GM23338 (cell line): Measurements from ENCODE around the gene AQP4. TPM values are rescaled to one million over a fixed set of nuclear protein-coding genes. Genes with fewer than 3 reads are reported as not detected.

Experiments used
- ATAC-seq: fragments of 200-7000 bp; cut with Tn5 transposase; 3 replicates; pipeline ENCODE4 v1.9.1; 2020
- DNase-seq: peaks from one replicate; pipeline ENCODE4 v3.0.0-alpha.2; 2015; ENCODE audit warnings: low spot score
- H2AFZ ChIP-seq: fragments of 200-600 bp; sonication (generic); 2 replicates; pipeline ENCODE4 v1.8.0; 2016; ENCODE audit warnings: antibody characterized with exemption, mild to moderate bottlenecking, moderate library complexity
- H3F3A ChIP-seq: fragments of 200-600 bp; sonication (generic); replicated peaks from 2 replicates; pipeline ENCODE4 v1.8.0; 2017; ENCODE audit warnings: antibody characterized with exemption, mixed run types, low read depth
- H3K27ac ChIP-seq: fragments of 200-600 bp; sonication (generic); 2 replicates; pipeline ENCODE4 v1.6.1; 2016; ENCODE audit warnings: low read depth
- H3K27me3 ChIP-seq: fragments of 200-600 bp; sonication (generic); 2 replicates; pipeline ENCODE4 v1.8.0; 2016; ENCODE audit warnings: mild to moderate bottlenecking, mixed run types, moderate library complexity; ENCODE audit not compliant: insufficient read depth
- H3K36me3 ChIP-seq: fragments of 200-600 bp; sonication (generic); 2 replicates; pipeline ENCODE4 v1.8.0; 2016; ENCODE audit warnings: mild to moderate bottlenecking; ENCODE audit not compliant: insufficient read depth
- H3K4me1 ChIP-seq: fragments of 200-600 bp; sonication (generic); 2 replicates; pipeline ENCODE4 v1.8.0; 2016; ENCODE audit warnings: mild to moderate bottlenecking, moderate library complexity; ENCODE audit not compliant: insufficient read depth
- H3K4me2 ChIP-seq: fragments of 200-600 bp; sonication (generic); 2 replicates; pipeline ENCODE4 v1.7.1; 2017; ENCODE audit warnings: mixed run types
- H3K4me3 ChIP-seq: fragments of 200-600 bp; sonication (generic); 2 replicates; pipeline ENCODE4 v1.6.1; 2016; ENCODE audit warnings: mixed run types
- H3K79me2 ChIP-seq: fragments of 200-600 bp; sonication (generic); replicated peaks from 2 replicates; pipeline ENCODE4 v1.8.0; 2017; ENCODE audit warnings: mild to moderate bottlenecking; ENCODE audit not compliant: insufficient read depth
- H3K9me2 ChIP-seq: fragments of 200-600 bp; sonication (generic); 2 replicates; pipeline ENCODE4 v1.8.0; 2017; ENCODE audit not compliant: insufficient read depth
- H4K20me1 ChIP-seq: fragments of 200-600 bp; sonication (generic); replicated peaks from 2 replicates; pipeline ENCODE4 v1.8.0; 2017; ENCODE audit warnings: mild to moderate bottlenecking; ENCODE audit not compliant: insufficient read depth
- H3K27ac Mint-ChIP-seq: 2 replicates; pipeline ENCODE4 v1.8.0; 2020; ENCODE audit warnings: inconsistent platforms, mild to moderate bottlenecking, moderate library complexity, mixed read lengths
- H3K27me3 Mint-ChIP-seq: 3 replicates; pipeline ENCODE4 v1.8.0; 2022; ENCODE audit warnings: low read depth, mild to moderate bottlenecking, moderate library complexity, mixed read lengths, inconsistent platforms; ENCODE audit not compliant: insufficient read depth, poor library complexity
- H3K36me3 Mint-ChIP-seq: 3 replicates; pipeline ENCODE4 v1.8.0; 2021; ENCODE audit warnings: low read depth, mild to moderate bottlenecking, inconsistent platforms, moderate library complexity, mixed read lengths
- H3K4me1 Mint-ChIP-seq: 3 replicates; pipeline ENCODE4 v1.8.0; 2020; ENCODE audit warnings: mild to moderate bottlenecking, inconsistent platforms, mixed read lengths
- H3K4me3 Mint-ChIP-seq: 3 replicates; pipeline ENCODE4 v1.8.0; 2021; ENCODE audit warnings: moderate library complexity, mild to moderate bottlenecking, inconsistent platforms, mixed read lengths
- H3K9me3 Mint-ChIP-seq: 3 replicates; pipeline ENCODE4 v1.8.0; 2020; ENCODE audit warnings: moderate library complexity, mild to moderate bottlenecking, inconsistent platforms, mixed read lengths
- CREB1 ChIP-seq: fragments of 250-450 bp; sonication (Bioruptor Pico); IDR thresholded peaks from 2 replicates; pipeline ENCODE4 v1.5.0; 2020; ENCODE audit warnings: low read depth, mild to moderate bottlenecking, moderate library complexity
- EZH2phosphoT487 ChIP-seq: fragments of 200-600 bp; sonication (generic); IDR thresholded peaks from one replicate; pipeline ENCODE4 v1.8.1; 2018; ENCODE audit warnings: antibody characterized with exemption; ENCODE audit not compliant: unreplicated experiment
- JUNB ChIP-seq: IDR thresholded peaks from one replicate; pipeline ENCODE4 v1.6.1; 2016; ENCODE audit warnings: antibody characterized with exemption; ENCODE audit not compliant: unreplicated experiment
- POLR2AphosphoS5 ChIP-seq: IDR thresholded peaks from 2 replicates; pipeline ENCODE4 v1.6.1; 2016; ENCODE audit warnings: antibody characterized with exemption, low read depth
- STAT1 ChIP-seq: IDR thresholded peaks from one replicate; pipeline ENCODE4 v1.6.1; 2016; ENCODE audit warnings: antibody characterized with exemption; ENCODE audit not compliant: unreplicated experiment
- ZNF331 ChIP-seq: fragments of 250-450 bp; sonication (Bioruptor Pico); IDR thresholded peaks from 2 replicates; pipeline ENCODE4 v1.5.0; 2020; ENCODE audit warnings: low read depth, mild to moderate bottlenecking, moderate library complexity
- polyA plus RNA-seq: library from polyadenylated mRNA; unstranded; fragments of >200 nt; fragmentation: Nextera tagmentation; extraction: Ambion mirVana; gene quantifications from 2 replicates; pipeline ENCODE4 v1.2.1, GENCODE V29; 2016
- total RNA-seq: library from RNA; depleted of rRNA; stranded (reverse); fragments of >200 nt; shearing (Covaris generic); gene quantifications from 2 replicates; pipeline ENCODE4 v1.2.3, GENCODE V29; 2014
- TF ChIP-seq, protein P1 (sequence below), 2 experiments: fragments of 200-600 bp in 1 of 2; sonication (generic) in 1 of 2; conservative IDR thresholded peaks; 2 replicates each; pipeline versions ENCODE4 v1.5.1 to v1.6.1; 2016 to 2017; ENCODE audit warnings: antibody characterized with exemption in 2 of 2, low read depth in 2 of 2, mild to moderate bottlenecking in 2 of 2, moderate library complexity in 1 of 2
- TF ChIP-seq, protein P2 (sequence below): fragments of 250-450 bp; sonication (Bioruptor Pico); IDR thresholded peaks from 2 replicates; pipeline ENCODE4 v1.5.0; 2020; ENCODE audit warnings: mild to moderate bottlenecking, moderate library complexity

The AQP4 gene
- total and polyA plus RNA-seq, 2 experiments from 2014 or later, result 1.1 to 3.8 TPM

DNA sequence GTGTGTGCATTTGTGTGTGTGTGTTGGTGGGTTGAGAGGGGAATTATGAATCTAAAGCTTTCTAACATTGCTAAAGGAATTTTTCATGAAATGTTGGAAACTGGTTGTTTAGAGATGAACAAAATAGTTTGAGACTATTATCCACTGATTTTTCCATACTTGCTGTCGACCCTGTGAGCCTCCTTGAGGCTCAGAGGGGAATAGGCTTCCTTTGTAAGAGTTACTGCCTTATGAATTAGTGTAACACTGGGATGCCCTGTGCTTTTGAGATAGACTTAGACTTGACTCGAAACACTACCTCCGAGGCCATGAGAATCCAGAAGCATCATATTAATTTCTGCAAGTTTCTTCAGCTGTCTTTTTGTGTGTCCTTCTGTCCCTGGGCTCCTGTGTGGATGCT lies 37.9 kb downstream of the AQP4 start:
- Mint-ChIP-seq H3K27me3 (peaks cover 2% of the 10 kb centered on the region), H3K4me1 (0 out of 3 replicates have a peak, but pooled peaks cover 3% of the 10 kb centered on the region), H3K4me3 (no peak overlapping the region), H3K27ac (no peak overlapping the region), H3K9me3 (no peaks in the 10 kb centered on the region), H3K36me3 (no peaks in the 10 kb centered on the region; the same call in 2 of the 3 replicates)
- Histone ChIP-seq H3K36me3 (no peaks in the 10 kb centered on the region), H3K79me2 (no peaks in the 10 kb centered on the region), H3K4me2 (no peak overlapping the region), H2AFZ (0 out of 2 replicates have a peak overlapping the region, but pooled peaks have one; percentile 0), H3K4me1 (no peaks in the 10 kb centered on the region), H3K9me2 (no peaks in the 10 kb centered on the region), H3K27ac (no peak overlapping the region), H3K4me3 (no peak overlapping the region), H3F3A (no peaks in the 10 kb centered on the region), H4K20me1 (no peaks in the 10 kb centered on the region), H3K27me3 (no peaks in the 10 kb centered on the region)
- DNase-seq (peak; percentile 23), ATAC-seq (peak; percentile 54; the same call in 2 of the 3 replicates)
- TF ChIP-seq STAT1 (no peak), CREB1 (CRISPR knock-in tag) (no peak), JUNB (no peak), EZH2phosphoT487 (no peak), POLR2AphosphoS5 (no peak), ZNF331 (CRISPR knock-in tag) (no peak)
- TF ChIP-seq, protein P1, sequence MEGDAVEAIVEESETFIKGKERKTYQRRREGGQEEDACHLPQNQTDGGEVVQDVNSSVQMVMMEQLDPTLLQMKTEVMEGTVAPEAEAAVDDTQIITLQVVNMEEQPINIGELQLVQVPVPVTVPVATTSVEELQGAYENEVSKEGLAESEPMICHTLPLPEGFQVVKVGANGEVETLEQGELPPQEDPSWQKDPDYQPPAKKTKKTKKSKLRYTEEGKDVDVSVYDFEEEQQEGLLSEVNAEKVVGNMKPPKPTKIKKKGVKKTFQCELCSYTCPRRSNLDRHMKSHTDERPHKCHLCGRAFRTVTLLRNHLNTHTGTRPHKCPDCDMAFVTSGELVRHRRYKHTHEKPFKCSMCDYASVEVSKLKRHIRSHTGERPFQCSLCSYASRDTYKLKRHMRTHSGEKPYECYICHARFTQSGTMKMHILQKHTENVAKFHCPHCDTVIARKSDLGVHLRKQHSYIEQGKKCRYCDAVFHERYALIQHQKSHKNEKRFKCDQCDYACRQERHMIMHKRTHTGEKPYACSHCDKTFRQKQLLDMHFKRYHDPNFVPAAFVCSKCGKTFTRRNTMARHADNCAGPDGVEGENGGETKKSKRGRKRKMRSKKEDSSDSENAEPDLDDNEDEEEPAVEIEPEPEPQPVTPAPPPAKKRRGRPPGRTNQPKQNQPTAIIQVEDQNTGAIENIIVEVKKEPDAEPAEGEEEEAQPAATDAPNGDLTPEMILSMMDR (conservative IDR thresholded peaks at IDR 0.05; ENCODE audit: low read depth in 2 of 2), result peak; percentile 17 to 32; a peak in 3 of 4 replicates
- TF ChIP-seq, protein P2, sequence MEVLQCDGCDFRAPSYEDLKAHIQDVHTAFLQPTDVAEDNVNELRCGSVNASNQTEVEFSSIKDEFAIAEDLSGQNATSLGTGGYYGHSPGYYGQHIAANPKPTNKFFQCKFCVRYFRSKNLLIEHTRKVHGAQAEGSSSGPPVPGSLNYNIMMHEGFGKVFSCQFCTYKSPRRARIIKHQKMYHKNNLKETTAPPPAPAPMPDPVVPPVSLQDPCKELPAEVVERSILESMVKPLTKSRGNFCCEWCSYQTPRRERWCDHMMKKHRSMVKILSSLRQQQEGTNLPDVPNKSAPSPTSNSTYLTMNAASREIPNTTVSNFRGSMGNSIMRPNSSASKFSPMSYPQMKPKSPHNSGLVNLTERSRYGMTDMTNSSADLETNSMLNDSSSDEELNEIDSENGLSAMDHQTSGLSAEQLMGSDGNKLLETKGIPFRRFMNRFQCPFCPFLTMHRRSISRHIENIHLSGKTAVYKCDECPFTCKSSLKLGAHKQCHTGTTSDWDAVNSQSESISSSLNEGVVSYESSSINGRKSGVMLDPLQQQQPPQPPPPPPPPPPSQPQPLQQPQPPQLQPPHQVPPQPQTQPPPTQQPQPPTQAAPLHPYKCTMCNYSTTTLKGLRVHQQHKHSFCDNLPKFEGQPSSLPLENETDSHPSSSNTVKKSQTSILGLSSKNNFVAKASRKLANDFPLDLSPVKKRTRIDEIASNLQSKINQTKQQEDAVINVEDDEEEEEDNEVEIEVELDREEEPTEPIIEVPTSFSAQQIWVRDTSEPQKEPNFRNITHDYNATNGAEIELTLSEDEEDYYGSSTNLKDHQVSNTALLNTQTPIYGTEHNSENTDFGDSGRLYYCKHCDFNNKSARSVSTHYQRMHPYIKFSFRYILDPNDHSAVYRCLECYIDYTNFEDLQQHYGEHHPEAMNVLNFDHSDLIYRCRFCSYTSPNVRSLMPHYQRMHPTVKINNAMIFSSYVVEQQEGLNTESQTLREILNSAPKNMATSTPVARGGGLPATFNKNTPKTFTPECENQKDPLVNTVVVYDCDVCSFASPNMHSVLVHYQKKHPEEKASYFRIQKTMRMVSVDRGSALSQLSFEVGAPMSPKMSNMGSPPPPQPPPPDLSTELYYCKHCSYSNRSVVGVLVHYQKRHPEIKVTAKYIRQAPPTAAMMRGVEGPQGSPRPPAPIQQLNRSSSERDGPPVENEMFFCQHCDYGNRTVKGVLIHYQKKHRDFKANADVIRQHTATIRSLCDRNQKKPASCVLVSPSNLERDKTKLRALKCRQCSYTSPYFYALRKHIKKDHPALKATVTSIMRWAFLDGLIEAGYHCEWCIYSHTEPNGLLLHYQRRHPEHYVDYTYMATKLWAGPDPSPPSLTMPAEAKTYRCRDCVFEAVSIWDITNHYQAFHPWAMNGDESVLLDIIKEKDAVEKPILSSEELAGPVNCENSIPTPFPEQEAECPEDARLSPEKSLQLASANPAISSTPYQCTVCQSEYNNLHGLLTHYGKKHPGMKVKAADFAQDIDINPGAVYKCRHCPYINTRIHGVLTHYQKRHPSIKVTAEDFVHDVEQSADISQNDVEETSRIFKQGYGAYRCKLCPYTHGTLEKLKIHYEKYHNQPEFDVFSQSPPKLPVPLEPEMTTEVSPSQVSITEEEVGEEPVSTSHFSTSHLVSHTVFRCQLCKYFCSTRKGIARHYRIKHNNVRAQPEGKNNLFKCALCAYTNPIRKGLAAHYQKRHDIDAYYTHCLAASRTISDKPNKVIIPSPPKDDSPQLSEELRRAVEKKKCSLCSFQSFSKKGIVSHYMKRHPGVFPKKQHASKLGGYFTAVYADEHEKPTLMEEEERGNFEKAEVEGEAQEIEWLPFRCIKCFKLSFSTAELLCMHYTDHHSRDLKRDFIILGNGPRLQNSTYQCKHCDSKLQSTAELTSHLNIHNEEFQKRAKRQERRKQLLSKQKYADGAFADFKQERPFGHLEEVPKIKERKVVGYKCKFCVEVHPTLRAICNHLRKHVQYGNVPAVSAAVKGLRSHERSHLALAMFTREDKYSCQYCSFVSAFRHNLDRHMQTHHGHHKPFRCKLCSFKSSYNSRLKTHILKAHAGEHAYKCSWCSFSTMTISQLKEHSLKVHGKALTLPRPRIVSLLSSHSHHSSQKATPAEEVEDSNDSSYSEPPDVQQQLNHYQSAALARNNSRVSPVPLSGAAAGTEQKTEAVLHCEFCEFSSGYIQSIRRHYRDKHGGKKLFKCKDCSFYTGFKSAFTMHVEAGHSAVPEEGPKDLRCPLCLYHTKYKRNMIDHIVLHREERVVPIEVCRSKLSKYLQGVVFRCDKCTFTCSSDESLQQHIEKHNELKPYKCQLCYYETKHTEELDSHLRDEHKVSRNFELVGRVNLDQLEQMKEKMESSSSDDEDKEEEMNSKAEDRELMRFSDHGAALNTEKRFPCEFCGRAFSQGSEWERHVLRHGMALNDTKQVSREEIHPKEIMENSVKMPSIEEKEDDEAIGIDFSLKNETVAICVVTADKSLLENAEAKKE (CRISPR knock-in tag), result no peak
